SK-N-SH (cell line): ENCODE results near the gene TUBB4A. TPM values are rescaled to one million over a fixed set of nuclear protein-coding genes. Genes with fewer than 3 reads are reported as not detected.

Source experiments
- CTCF ChIA-PET: fragments of 300-600, 350-600 bp; formaldehyde crosslinking; extraction: SDS; loops from one replicate; lab custom pipeline; 2021; lab: Yijun Ruan, JAX
- POLR2A ChIA-PET: fragments of 350-600 bp; sonication (Branson Sonifier 250); formaldehyde crosslinking; extraction: SDS; loops from one replicate; lab custom pipeline; 2020; ENCODE audit warnings: antibody characterized with exemption, inconsistent platforms; lab: Yijun Ruan, JAX
- DNase-seq: peaks from one replicate; pipeline ENCODE4 v3.0.0; 2012
- H2AFZ ChIP-seq: fragments of 200-600 bp; sonication (generic); 2 replicates; pipeline ENCODE4 v1.8.1; 2016; ENCODE audit warnings: antibody characterized with exemption, mild to moderate bottlenecking, low read depth
- H3F3A ChIP-seq: fragments of 200-600 bp; sonication (generic); replicated peaks from 2 replicates; pipeline ENCODE3; 2016; ENCODE audit warnings: antibody characterized with exemption, mild to moderate bottlenecking; ENCODE audit not compliant: insufficient read depth
- H3K27ac ChIP-seq, 2 experiments: fragments of 200-500 bp in 1 of 2; fragments of 200-600 bp in 1 of 2; sonication (Bioruptor generic) in 1 of 2; sonication (generic), shearing (Covaris generic) in 1 of 2; 2 replicates each; pipeline versions ENCODE4 v1.5.1 to v1.6.1; 2014 to 2016; ENCODE audit warnings: low read depth in 2 of 2, inconsistent platforms in 1 of 2, low read length in 1 of 2, mild to moderate bottlenecking in 1 of 2, mixed read lengths in 1 of 2
- H3K27me3 ChIP-seq: fragments of 200-600 bp; sonication (generic), shearing (Covaris generic); 2 replicates; pipeline ENCODE4 v1.6.1; 2016; ENCODE audit warnings: mixed run types; ENCODE audit not compliant: insufficient read depth
- H3K36me3 ChIP-seq, 2 experiments: fragments of 200-500 bp in 1 of 2; fragments of 200-600 bp in 1 of 2; sonication (Bioruptor generic) in 1 of 2; sonication (generic) in 1 of 2; replicated peaks in 1 of 2; 2 replicates each; pipeline versions ENCODE3 to v1.5.1; 2014 to 2016; ENCODE audit warnings: low read length in 1 of 2, mild to moderate bottlenecking in 1 of 2; ENCODE audit not compliant: insufficient read depth in 2 of 2, control insufficient read depth in 1 of 2
- H3K4me1 ChIP-seq, 2 experiments: fragments of 200-500 bp in 1 of 2; fragments of 200-600 bp in 1 of 2; sonication (Bioruptor generic) in 1 of 2; sonication (generic), shearing (Covaris generic) in 1 of 2; 2 replicates each; pipeline versions ENCODE4 v1.5.1 to v1.6.1; 2014 to 2016; ENCODE audit warnings: low read depth in 1 of 2, low read length in 1 of 2, mixed run types in 1 of 2; ENCODE audit not compliant: insufficient read depth in 2 of 2, control insufficient read depth in 1 of 2
- H3K4me2 ChIP-seq: fragments of 200-600 bp; sonication (generic), shearing (Covaris generic); 2 replicates; pipeline ENCODE4 v1.6.1; 2017; ENCODE audit warnings: mixed run types
- H3K4me3 ChIP-seq, 2 experiments: fragments of 200-500 bp in 1 of 2; fragments of 200-600 bp in 1 of 2; sonication (Bioruptor generic) in 1 of 2; sonication (generic), shearing (Covaris generic) in 1 of 2; 2 replicates each; pipeline versions ENCODE4 v1.5.1 to v1.8.1; 2014 to 2016; ENCODE audit warnings: low read depth in 2 of 2, inconsistent platforms in 1 of 2, low read length in 1 of 2, mild to moderate bottlenecking in 1 of 2, mixed read lengths in 1 of 2, moderate library complexity in 1 of 2
- H3K79me2 ChIP-seq: fragments of 200-600 bp; sonication (generic); 2 replicates; pipeline ENCODE4 v1.8.1; 2017; ENCODE audit warnings: mild to moderate bottlenecking; ENCODE audit not compliant: insufficient read depth
- H3K9ac ChIP-seq: fragments of 200-600 bp; sonication (generic); 2 replicates; pipeline ENCODE4 v1.6.1; 2017; ENCODE audit warnings: mixed run types
- H3K9me2 ChIP-seq: fragments of 200-600 bp; sonication (generic); 2 replicates; pipeline ENCODE4 v1.6.1; 2017; ENCODE audit warnings: mixed run types
- H3K9me3 ChIP-seq: fragments of 200-600 bp; sonication (generic); 2 replicates; pipeline ENCODE4 v1.6.1; 2017; ENCODE audit warnings: mixed run types, mild to moderate bottlenecking, moderate library complexity
- H4K20me1 ChIP-seq: fragments of 200-600 bp; sonication (generic); 2 replicates; pipeline ENCODE4 v1.6.1; 2017; ENCODE audit warnings: mild to moderate bottlenecking, mixed run types; ENCODE audit not compliant: insufficient read depth
- CHD2 ChIP-seq: fragments of 150-350 bp; IDR thresholded peaks from 2 replicates; pipeline ENCODE4 v1.6.1; 2018; ENCODE audit warnings: low read length; ENCODE audit not compliant: partially characterized antibody
- CTCF ChIP-seq: fragments of 200-600 bp; sonication (generic); IDR thresholded peaks from 2 replicates; pipeline ENCODE4 v1.6.1; 2017; ENCODE audit warnings: antibody characterized with exemption, mild to moderate bottlenecking, moderate library complexity
- ELF1 ChIP-seq: IDR thresholded peaks from 2 replicates; pipeline ENCODE4 v1.4.0; 2012
- EP300 ChIP-seq, 2 experiments: IDR thresholded peaks; 2 replicates each; pipeline versions ENCODE4 v1.4.0 to v1.6.1; 2012; ENCODE audit warnings: borderline replicate concordance in 1 of 2, low read depth in 1 of 2, low read length in 1 of 2
- EZH2phosphoT487 ChIP-seq: fragments of 200-600 bp; sonication (generic); IDR thresholded peaks from 2 replicates; pipeline ENCODE4 v1.6.1; 2017; ENCODE audit warnings: low read depth, mixed run types, mild to moderate bottlenecking, antibody characterized with exemption, moderate library complexity, borderline replicate concordance
- FOXJ3 ChIP-seq: sonication (generic); formaldehyde crosslinking; IDR thresholded peaks from 2 replicates; pipeline ENCODE4 v1.5.1; 2020; ENCODE audit warnings: mild to moderate bottlenecking, missing genetic modification reagents
- FOXM1 ChIP-seq: IDR thresholded peaks from 2 replicates; pipeline ENCODE4 v1.4.0; 2012; ENCODE audit warnings: low read depth, mild to moderate bottlenecking
- GABPA ChIP-seq: IDR thresholded peaks from 2 replicates; pipeline ENCODE4 v1.4.0; 2012; ENCODE audit warnings: low read depth, mild to moderate bottlenecking
- GATA2 ChIP-seq: sonication (generic); formaldehyde crosslinking; IDR thresholded peaks from 2 replicates; pipeline ENCODE4 v1.5.0; 2020; ENCODE audit warnings: mild to moderate bottlenecking, missing genetic modification reagents
- IRF3 ChIP-seq: fragments of 150-350 bp; IDR thresholded peaks from 2 replicates; pipeline ENCODE4 v1.6.1; 2016; ENCODE audit warnings: mild to moderate bottlenecking, low read depth, low read length
- JUND ChIP-seq: IDR thresholded peaks from 2 replicates; pipeline ENCODE4 v1.4.0; 2012
- MAX ChIP-seq: IDR thresholded peaks from 2 replicates; pipeline ENCODE4 v1.4.0; 2012; ENCODE audit warnings: low read depth
- MEF2A ChIP-seq: IDR thresholded peaks from 2 replicates; pipeline ENCODE4 v1.4.0; 2012; ENCODE audit warnings: low read depth, borderline replicate concordance
- MXI1 ChIP-seq: IDR thresholded peaks from 2 replicates; pipeline ENCODE4 v1.6.1; 2012; ENCODE audit warnings: mild to moderate bottlenecking, low read depth, low read length, improper control_type of control experiment
- NFIC ChIP-seq: IDR thresholded peaks from 2 replicates; pipeline ENCODE4 v1.4.0; 2012; ENCODE audit warnings: borderline replicate concordance
- NRF1 ChIP-seq: IDR thresholded peaks from 2 replicates; pipeline ENCODE4 v1.6.1; 2012; ENCODE audit warnings: low read depth, mild to moderate bottlenecking, low read length
- POLR2AphosphoS5 ChIP-seq: IDR thresholded peaks from 2 replicates; pipeline ENCODE4 v1.6.1; 2012; ENCODE audit warnings: low read depth, low read length
- RAD21 ChIP-seq: IDR thresholded peaks from 2 replicates; pipeline ENCODE4 v1.6.1; 2012; ENCODE audit warnings: mild to moderate bottlenecking, low read length
- RCOR1 ChIP-seq: fragments of 150-350 bp; IDR thresholded peaks from 2 replicates; pipeline ENCODE4 v1.6.1; 2017; ENCODE audit warnings: antibody characterized with exemption, low read length
- REST ChIP-seq: IDR thresholded peaks from 2 replicates; pipeline ENCODE4 v1.6.1; 2012; ENCODE audit warnings: mild to moderate bottlenecking, low read depth, low read length, moderate library complexity
- RFX5 ChIP-seq: IDR thresholded peaks from 2 replicates; pipeline ENCODE4 v1.6.1; 2012; ENCODE audit warnings: mild to moderate bottlenecking, improper control_type of control experiment, low read length
- SIN3A ChIP-seq: IDR thresholded peaks from 2 replicates; pipeline ENCODE4 v1.6.1; 2012; ENCODE audit warnings: low read depth, mild to moderate bottlenecking, low read length, moderate library complexity, borderline replicate concordance
- SMC3 ChIP-seq: IDR thresholded peaks from 2 replicates; pipeline ENCODE4 v1.6.1; 2012; ENCODE audit warnings: low read depth, low read length, improper control_type of control experiment
- TAF1 ChIP-seq: IDR thresholded peaks from 2 replicates; pipeline ENCODE4 v1.6.1; 2012; ENCODE audit warnings: low read depth, mild to moderate bottlenecking, low read length, moderate library complexity, borderline replicate concordance
- WGBS: methylation state at CpG from one replicate; pipeline ENCODE4 v1.1.6; 2017; ENCODE audit warnings: low lambda C conversion rate; 5-methylcytosine and 5-hydroxymethylcytosine counted together
- polyA plus RNA-seq, 3 experiments: library from polyadenylated mRNA; depleted of rRNA; stranded (reverse); fragments of >200 nt; gene quantifications; 2 replicates each; pipeline ENCODE4 v1.2.3, GENCODE V29; 2012

TUBB4A gene
- polyA plus RNA-seq, 1 of the 3 experiments (the other 2 are of a cell fraction), result 4.5 TPM

GRCh38 chr19:6484831-6485230, 17.3 kb downstream of the TUBB4A start:
- ChIA-PET POLR2A (no interaction called here), CTCF (interaction anchor here (0.8 kb wide), 1 partner anchor 10 kb away, joined by 4 read pairs; no protein-coding TSS in a partner anchor)
- no peak for TF ChIP-seq SMC3
- no peak for TF ChIP-seq RFX5
- TF ChIP-seq NFIC, result no peak
- no peak for TF ChIP-seq REST
- TF ChIP-seq MEF2A, result no peak
- no peak for TF ChIP-seq MXI1
- TF ChIP-seq FOXM1, result no peak
- TF ChIP-seq GATA2 (CRISPR knock-in tag), result no peak
- TF ChIP-seq EZH2phosphoT487, result no peak
- TF ChIP-seq GABPA, result no peak
- no peak for TF ChIP-seq POLR2AphosphoS5
- no peak for TF ChIP-seq JUND
- TF ChIP-seq RAD21, result no peak
- TF ChIP-seq SIN3A, result no peak
- no peak for TF ChIP-seq TAF1
- Histone ChIP-seq H3K9me2 (no peaks in the 10 kb centered on the region), H3F3A (no peaks in the 10 kb centered on the region), H3K27ac (no peak overlapping the region), H3K36me3 (no peaks in the 10 kb centered on the region), H3K9ac (no peak overlapping the region), H2AFZ (no peak overlapping the region), H3K4me3 (no peak overlapping the region), H3K79me2 (no peaks in the 10 kb centered on the region), H3K27me3 (no peaks in the 10 kb centered on the region; the same call in 1 of the 2 replicates), H3K4me2 (no peak overlapping the region), H4K20me1 (no peaks in the 10 kb centered on the region), H3K4me1 (no peaks in the 10 kb centered on the region; a peak in 1 of 4 replicates), H3K9me3 (no peaks in the 10 kb centered on the region)
- 83% methylated on average over 7 of the region's 7 CpGs for WGBS
- no peak for DNase-seq

GRCh38 chr19:6484230-6484629, 17.9 kb downstream of the TUBB4A start:
- DNase-seq, result no peak
- H3K27ac ChIP-seq, result no peak overlapping the region
- no peaks in the 10 kb centered on the region; the same call in 1 of the 2 replicates for H3K27me3 ChIP-seq
- no peak overlapping the region for H3K4me3 ChIP-seq
- no peaks in the 10 kb centered on the region for H3K9me3 ChIP-seq
- no peaks in the 10 kb centered on the region for H3K36me3 ChIP-seq
- H3F3A ChIP-seq, result no peaks in the 10 kb centered on the region
- 63% methylated on average over 8 of the region's 8 CpGs for WGBS
- H2AFZ ChIP-seq, result no peak overlapping the region
- H3K79me2 ChIP-seq, result no peaks in the 10 kb centered on the region
- ChIA-PET CTCF (no interaction called here), POLR2A (no interaction called here)
- no peaks in the 10 kb centered on the region for H4K20me1 ChIP-seq
- no peak for TF ChIP-seq EP300 (IDR thresholded peaks at IDR 0.05; ENCODE audit: borderline replicate concordance in 1 of 2, low read depth in 1 of 2, low read length in 1 of 2)
- no peak for TF ChIP-seq RCOR1
- TF ChIP-seq MXI1, result no peak
- TF ChIP-seq NRF1, result no peak
- no peak for TF ChIP-seq SMC3
- TF ChIP-seq IRF3, result no peak
- no peak for TF ChIP-seq RFX5
- no peak for TF ChIP-seq ELF1
- TF ChIP-seq FOXJ3 (CRISPR knock-in tag), result no peak
- TF ChIP-seq CHD2, result no peak
- no peak for TF ChIP-seq SIN3A
- TF ChIP-seq CTCF, result no peak
- TF ChIP-seq FOXM1, result no peak
- no peak for TF ChIP-seq MAX
- H3K4me2 ChIP-seq, result no peak overlapping the region
- H3K9me2 ChIP-seq, result no peaks in the 10 kb centered on the region
- H3K9ac ChIP-seq, result no peak overlapping the region
- no peaks in the 10 kb centered on the region; a peak in 1 of 4 replicates for H3K4me1 ChIP-seq
